Neural cell (in vitro differentiated cells): Measurements from ENCODE around the gene ZNF366. TPM values are rescaled to one million over a fixed set of nuclear protein-coding genes. Genes with fewer than 3 reads are reported as not detected.

Experiments used
- H2AFZ ChIP-seq: fragments of 200-600, 300-800 bp; sonication (generic), shearing (Covaris generic); 2 replicates; pipeline ENCODE4 v1.6.0; 2014; ENCODE audit warnings: low read depth, mild to moderate bottlenecking, antibody characterized with exemption, low read length, moderate library complexity
- H3F3A ChIP-seq: fragments of 200-600 bp; shearing (Covaris generic); 2 replicates; pipeline ENCODE4 v1.6.1; 2016; ENCODE audit warnings: mild to moderate bottlenecking, moderate library complexity, mixed read lengths, antibody characterized with exemption, low read length; ENCODE audit not compliant: insufficient read depth, poor library complexity, severe bottlenecking
- H3K27ac ChIP-seq: fragments of 200-600, 300-800 bp; sonication (generic), shearing (Covaris generic); 2 replicates; pipeline ENCODE4 v1.5.1; 2014; ENCODE audit warnings: mild to moderate bottlenecking, low read length, moderate library complexity
- H3K27me3 ChIP-seq: fragments of 300-800, 200-600 bp; sonication (generic), shearing (Covaris generic); 2 replicates; pipeline ENCODE4 v1.6.0; 2014; ENCODE audit warnings: mild to moderate bottlenecking, low read depth, low read length, moderate library complexity; ENCODE audit not compliant: insufficient read depth
- H3K36me3 ChIP-seq: fragments of 300-800, 200-600 bp; sonication (generic), shearing (Covaris generic); 2 replicates; pipeline ENCODE4 v1.5.1; 2014; ENCODE audit warnings: mild to moderate bottlenecking, antibody characterized with exemption, low read length, moderate library complexity; ENCODE audit not compliant: insufficient read depth
- H3K4me2 ChIP-seq: fragments of 300-800, 200-600 bp; sonication (generic), shearing (Covaris generic); 2 replicates; pipeline ENCODE4 v1.6.0; 2014; ENCODE audit warnings: mild to moderate bottlenecking, low read length
- H3K4me3 ChIP-seq: fragments of 300-800, 200-600 bp; sonication (generic), shearing (Covaris generic); 2 replicates; pipeline ENCODE4 v1.5.1; 2014; ENCODE audit warnings: mild to moderate bottlenecking, low read length, moderate library complexity
- H3K79me2 ChIP-seq: fragments of 200-600 bp; shearing (Covaris generic); replicated peaks from 2 replicates; pipeline ENCODE4 v1.6.0; 2014; ENCODE audit warnings: mild to moderate bottlenecking, low read length, moderate library complexity; ENCODE audit not compliant: insufficient read depth
- H3K9ac ChIP-seq: fragments of 300-800, 200-600 bp; sonication (generic), shearing (Covaris generic); 2 replicates; pipeline ENCODE4 v1.6.1; 2016; ENCODE audit warnings: mild to moderate bottlenecking, low read length, mixed read lengths
- H3K9me2 ChIP-seq: fragments of 200-600 bp; shearing (Covaris generic); 2 replicates; pipeline ENCODE4 v1.6.1; 2016; ENCODE audit warnings: mild to moderate bottlenecking, low read length, mixed read lengths; ENCODE audit not compliant: insufficient read depth
- H3K9me3 ChIP-seq: fragments of 200-600, 300-800 bp; sonication (generic), shearing (Covaris generic); 2 replicates; pipeline ENCODE4 v1.6.1; 2016; ENCODE audit warnings: mild to moderate bottlenecking, mixed run types, low read length, moderate library complexity, mixed read lengths
- H4K20me1 ChIP-seq: fragments of 200-600 bp; shearing (Covaris generic); 2 replicates; pipeline ENCODE4 v1.6.1; 2016; ENCODE audit warnings: mild to moderate bottlenecking, mixed run types; ENCODE audit not compliant: insufficient read depth
- CTCF ChIP-seq: fragments of 450-650 bp; IDR thresholded peaks from 2 replicates; pipeline ENCODE4 v1.5.1; 2014; ENCODE audit warnings: antibody characterized with exemption, mild to moderate bottlenecking, moderate library complexity; ENCODE audit not compliant: poor library complexity, severe bottlenecking
- EP300 ChIP-seq: fragments of 450-650 bp; conservative IDR thresholded peaks from 2 replicates; pipeline ENCODE4 v1.6.1; 2014; ENCODE audit warnings: antibody characterized with exemption, mild to moderate bottlenecking, moderate library complexity; ENCODE audit not compliant: poor library complexity, severe bottlenecking
- EZH2 ChIP-seq: fragments of 200-600, 300-800 bp; shearing (Covaris generic), sonication (generic); IDR thresholded peaks from 2 replicates; pipeline ENCODE4 v1.6.1; 2014; ENCODE audit warnings: antibody characterized with exemption, low read length, borderline replicate concordance, mild to moderate bottlenecking; ENCODE audit not compliant: insufficient read depth, poor library complexity, severe bottlenecking
- MXI1 ChIP-seq: fragments of 450-650 bp; conservative IDR thresholded peaks from 2 replicates; pipeline ENCODE4 v1.6.1; 2014; ENCODE audit warnings: antibody characterized with exemption, mild to moderate bottlenecking; ENCODE audit not compliant: poor library complexity, severe bottlenecking
- POLR2AphosphoS5 ChIP-seq: IDR thresholded peaks from 2 replicates; pipeline ENCODE4 v1.6.1; 2012
- RAD21 ChIP-seq: fragments of 450-650 bp; conservative IDR thresholded peaks from 2 replicates; pipeline ENCODE4 v1.6.1; 2014; ENCODE audit warnings: antibody characterized with exemption, mild to moderate bottlenecking, moderate library complexity
- REST ChIP-seq: IDR thresholded peaks from 2 replicates; pipeline ENCODE4 v1.6.1; 2012; ENCODE audit warnings: borderline replicate concordance
- SMC3 ChIP-seq: fragments of 450-650 bp; conservative IDR thresholded peaks from 2 replicates; pipeline ENCODE4 v1.6.1; 2014; ENCODE audit warnings: antibody characterized with exemption, mild to moderate bottlenecking, moderate library complexity; ENCODE audit not compliant: poor library complexity
- TAF1 ChIP-seq: IDR thresholded peaks from 2 replicates; pipeline ENCODE4 v1.6.1; 2012; ENCODE audit warnings: low read depth
- polyA minus RNA-seq: library from RNA; depleted of rRNA, polyadenylated mRNA; stranded (reverse); fragments of >200 nt; gene quantifications from 2 replicates; pipeline ENCODE4 v1.2.3, GENCODE V29; 2014
- polyA plus RNA-seq: library from polyadenylated mRNA; depleted of rRNA; stranded (reverse); fragments of >200 nt; gene quantifications from 2 replicates; pipeline ENCODE4 v1.2.3, GENCODE V29; 2014

Gene ZNF366
- polyA plus RNA-seq, result not detected in 2 replicates
- polyA minus RNA-seq, result not detected in 2 replicates

GRCh38 chr5:72507231-72507906 lies at the start of gene ZNF366:
Gene ZNF366 (minus strand): TSS chr5:72507410. CDS start chr5:72461496, 45,914 bp downstream.
- Histone ChIP-seq H3K9me3 (no peaks in the 10 kb centered on the region), H3K27me3 (no peaks in the 10 kb centered on the region), H4K20me1 (no peaks in the 10 kb centered on the region), H3K4me2 (no peak within 1 kb of the TSS), H3K4me3 (no peak within 1 kb of the TSS), H3F3A (no peaks in the 10 kb centered on the region), H3K36me3 (no peaks in the 10 kb centered on the region), H3K27ac (no peak within 1 kb of the TSS), H3K9ac (no peak within 1 kb of the TSS), H3K79me2 (no peaks in the 10 kb centered on the region), H2AFZ (no peak within 1 kb of the TSS), H3K9me2 (no peaks in the 10 kb centered on the region)
- no peak for TF ChIP-seq EP300
- TF ChIP-seq REST, result no peak
- TF ChIP-seq SMC3, result no peak
- TF ChIP-seq TAF1, result no peak
- TF ChIP-seq CTCF, result no peak
- TF ChIP-seq EZH2, result no peak
- no peak for TF ChIP-seq MXI1
- no peak for TF ChIP-seq RAD21
- TF ChIP-seq POLR2AphosphoS5, result no peak

- no peaks in the 10 kb centered on the region for H3K27me3 ChIP-seq
- H3K9me3 ChIP-seq, result no peaks in the 10 kb centered on the region
- H3K9ac ChIP-seq, result peak overlapping the region; percentile 31
- H3K4me3 ChIP-seq, result peak overlapping the region; percentile 37
- H3K79me2 ChIP-seq, result no peaks in the 10 kb centered on the region
- no peaks in the 10 kb centered on the region for H3K9me2 ChIP-seq
- H4K20me1 ChIP-seq, result no peaks in the 10 kb centered on the region
- no peaks in the 10 kb centered on the region for H3K36me3 ChIP-seq
- no peak overlapping the region for H3K27ac ChIP-seq
- no peak overlapping the region for H2AFZ ChIP-seq
- TF ChIP-seq MXI1, result no peak
- TF ChIP-seq RAD21, result peak; percentile 34
- no peak for TF ChIP-seq TAF1
- peak; percentile 28 for TF ChIP-seq REST
- no peak for TF ChIP-seq POLR2AphosphoS5
- TF ChIP-seq SMC3, result peak; percentile 49
- TF ChIP-seq EP300, result no peak
- no peak for TF ChIP-seq EZH2
- TF ChIP-seq CTCF, result peak; percentile 49
- peaks cover 3% of the 10 kb centered on the region for H3F3A ChIP-seq
- H3K4me2 ChIP-seq, result peak overlapping the region; percentile 13
These were observed 49.3 kb upstream of the ZNF366 start for GRCh38 chr5:72556351-72557166.
